GM12873 (cell line): ENCODE measurements around the gene MED12L.

Experiments
- TF ChIP-seq, protein P1 (sequence below): IDR thresholded peaks from 2 replicates; pipeline ENCODE4 v1.5.1; 2012; ENCODE audit warnings: low read depth, mild to moderate bottlenecking, moderate library complexity, low read length, control low read depth; ENCODE audit not compliant: insufficient read depth; ENCODE audit errors: missing control alignments

MED12L gene

DNA sequence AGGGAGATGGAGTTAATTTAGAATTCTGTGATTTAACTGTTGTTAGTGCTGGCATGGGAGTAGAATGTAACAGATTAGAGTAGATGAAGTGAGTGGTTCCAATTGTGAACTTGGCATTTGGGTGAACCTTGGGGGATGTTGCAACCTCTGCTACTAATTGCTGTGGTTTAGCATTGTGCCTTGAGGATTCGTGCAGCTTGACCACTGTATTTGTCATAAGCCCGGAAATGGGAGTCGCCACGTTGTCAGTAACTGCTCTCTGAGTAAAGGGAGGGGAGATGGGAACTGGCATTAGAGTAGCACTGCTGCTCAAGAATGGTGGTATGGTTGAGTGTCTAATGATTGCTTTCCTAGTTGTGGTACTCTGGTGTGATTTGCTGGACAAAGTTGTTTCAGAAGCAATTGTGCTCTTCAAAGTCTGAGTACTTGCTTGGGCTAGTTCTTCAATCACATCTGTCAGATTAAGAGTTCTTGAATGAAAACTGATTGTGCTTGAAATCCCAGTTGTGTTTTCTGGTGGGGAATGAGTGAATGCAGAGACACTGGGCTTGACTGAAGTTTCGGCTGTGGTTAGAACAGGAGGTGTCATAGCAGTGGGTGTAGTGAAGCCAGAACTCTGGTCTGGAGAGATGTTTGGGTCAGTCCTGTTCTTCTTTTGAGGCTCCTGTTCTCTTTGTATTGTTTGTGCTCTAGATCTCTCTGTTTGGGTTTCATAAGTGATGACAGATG lies 360.0 kb downstream of the MED12L start:
- TF ChIP-seq, protein P1, sequence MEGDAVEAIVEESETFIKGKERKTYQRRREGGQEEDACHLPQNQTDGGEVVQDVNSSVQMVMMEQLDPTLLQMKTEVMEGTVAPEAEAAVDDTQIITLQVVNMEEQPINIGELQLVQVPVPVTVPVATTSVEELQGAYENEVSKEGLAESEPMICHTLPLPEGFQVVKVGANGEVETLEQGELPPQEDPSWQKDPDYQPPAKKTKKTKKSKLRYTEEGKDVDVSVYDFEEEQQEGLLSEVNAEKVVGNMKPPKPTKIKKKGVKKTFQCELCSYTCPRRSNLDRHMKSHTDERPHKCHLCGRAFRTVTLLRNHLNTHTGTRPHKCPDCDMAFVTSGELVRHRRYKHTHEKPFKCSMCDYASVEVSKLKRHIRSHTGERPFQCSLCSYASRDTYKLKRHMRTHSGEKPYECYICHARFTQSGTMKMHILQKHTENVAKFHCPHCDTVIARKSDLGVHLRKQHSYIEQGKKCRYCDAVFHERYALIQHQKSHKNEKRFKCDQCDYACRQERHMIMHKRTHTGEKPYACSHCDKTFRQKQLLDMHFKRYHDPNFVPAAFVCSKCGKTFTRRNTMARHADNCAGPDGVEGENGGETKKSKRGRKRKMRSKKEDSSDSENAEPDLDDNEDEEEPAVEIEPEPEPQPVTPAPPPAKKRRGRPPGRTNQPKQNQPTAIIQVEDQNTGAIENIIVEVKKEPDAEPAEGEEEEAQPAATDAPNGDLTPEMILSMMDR, result no peak

DNA sequence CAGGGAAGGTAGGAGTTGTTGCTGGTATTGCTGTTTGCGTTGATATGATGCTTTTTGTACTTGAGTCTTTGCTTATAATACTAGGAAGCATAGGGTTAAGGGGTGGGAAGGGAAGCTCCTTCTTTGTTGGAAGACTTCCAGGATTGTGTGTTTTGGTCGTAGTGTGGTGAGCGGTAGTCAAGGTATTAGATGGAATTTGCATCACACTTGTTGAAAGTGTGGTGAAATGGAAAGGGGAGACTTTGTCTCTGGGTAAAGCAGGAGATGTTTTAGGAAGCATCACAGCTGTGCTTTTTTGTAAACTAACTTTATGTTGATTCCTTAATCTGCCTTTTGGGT lies 360.5 kb downstream of the MED12L start:
- TF ChIP-seq, protein P1, result no peak

DNA sequence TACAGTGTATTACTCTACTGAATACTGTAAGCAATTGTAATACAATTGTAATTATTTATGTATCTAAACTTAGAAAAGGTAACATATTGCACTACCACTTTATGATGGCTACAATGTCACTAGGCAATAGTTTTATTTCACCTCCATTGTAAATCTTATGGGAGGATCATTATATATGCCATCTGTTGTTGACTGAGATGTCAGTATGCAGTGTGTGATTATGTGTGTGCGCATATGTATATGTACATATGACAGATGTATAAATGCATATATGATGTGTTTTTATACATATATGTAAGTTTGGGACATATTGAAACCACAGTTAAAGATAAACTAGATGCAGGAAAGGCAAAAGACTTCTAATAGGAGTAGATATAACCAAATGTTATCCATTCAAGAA lies 366.9 kb downstream of the MED12L start:
- TF ChIP-seq, protein P1, result no peak

DNA sequence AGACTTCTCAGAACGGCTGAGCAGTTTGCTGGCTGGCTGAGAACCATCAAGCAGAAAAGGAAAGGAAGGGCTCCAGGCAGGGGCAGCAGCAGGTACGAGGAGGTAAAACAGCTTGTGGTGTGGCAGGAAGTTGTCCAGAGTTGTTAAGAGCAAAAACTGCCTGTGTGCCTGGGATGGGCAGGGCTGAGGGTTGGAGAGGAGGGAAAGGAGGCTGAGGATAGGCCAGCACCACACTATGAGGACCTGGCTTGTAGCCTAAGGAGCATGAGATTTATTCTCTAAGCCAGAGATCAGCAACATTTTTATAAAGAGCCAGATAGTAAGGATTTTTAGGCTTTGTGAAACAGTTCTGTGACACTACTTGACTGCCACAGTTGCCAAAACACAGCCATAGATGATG lies 367.4 kb downstream of the MED12L start:
- TF ChIP-seq, protein P1, result no peak

DNA sequence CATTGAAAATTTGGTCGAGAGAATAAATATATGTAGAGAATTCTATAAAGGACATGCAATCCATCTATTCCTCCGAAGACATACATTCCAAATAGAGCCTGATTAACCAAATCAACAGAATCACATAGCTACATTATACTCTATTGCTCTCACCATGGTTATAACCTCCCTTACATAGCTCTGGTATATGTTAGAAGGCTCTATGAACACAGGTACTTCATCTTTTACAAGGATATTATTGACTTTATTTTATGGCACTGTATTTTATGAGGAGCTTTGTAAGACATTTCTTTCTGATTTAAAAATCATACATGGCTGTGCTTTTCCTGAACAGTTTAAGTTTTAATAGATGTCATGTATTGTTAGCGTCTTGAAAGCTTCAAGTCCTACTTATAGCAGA lies 370.6 kb downstream of the MED12L start:
- TF ChIP-seq, protein P1, result no peak

DNA sequence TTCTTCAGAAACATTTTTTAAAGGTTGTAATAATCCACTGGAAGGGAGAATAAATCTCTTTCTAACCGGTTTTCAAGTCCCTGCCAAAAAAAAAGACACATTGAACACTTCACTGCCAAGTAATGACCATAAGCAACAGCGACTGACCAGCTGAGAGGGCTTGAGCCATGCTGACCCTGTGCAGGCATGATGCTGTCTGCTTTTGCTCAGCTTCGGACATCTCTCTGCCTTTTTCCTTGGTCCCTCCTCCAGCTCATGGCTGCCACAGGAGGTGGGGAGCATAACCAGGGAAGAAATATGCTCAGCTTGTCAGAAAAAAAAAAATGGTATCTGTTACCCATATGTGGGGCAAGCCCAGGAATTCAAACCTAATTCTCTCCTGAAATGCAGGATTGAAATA lies 373.9 kb downstream of the MED12L start:
- TF ChIP-seq, protein P1, result no peak

DNA sequence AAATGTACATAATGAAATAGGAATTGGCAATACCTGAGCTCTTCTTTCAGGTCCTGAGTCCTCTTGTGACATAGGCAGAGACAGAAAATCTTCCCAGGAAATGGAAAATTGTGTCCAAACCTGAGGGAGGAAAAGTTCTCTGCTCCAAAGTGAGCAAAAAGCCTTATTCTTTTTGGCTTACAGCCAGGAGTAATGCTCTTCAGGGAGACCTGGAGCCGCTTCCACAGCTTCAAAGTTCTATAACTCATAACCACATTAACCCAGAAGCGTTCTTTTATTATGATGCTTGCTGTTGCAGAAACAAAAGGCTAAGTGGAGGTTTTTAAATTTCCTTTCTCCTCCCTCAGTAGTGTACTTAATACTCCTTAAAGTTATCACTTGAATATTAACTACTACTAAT lies 374.8 kb downstream of the MED12L start:
- TF ChIP-seq, protein P1, result no peak
